NCI-H526 treated with DMSO at 0.1 percent for 48 hours (cell line): ENCODE data around the gene MCTS1.
"Not testable (repeated sequence)": the region's sequence is repeated elsewhere in the genome, so short reads cannot be mapped to it uniquely, and the experiment has no call there.

Source experiments
- DNase-seq: peaks from one replicate; lab custom pipeline; 2025; lab: John Stamatoyannopoulos, UW

The MCTS1 gene

GRCh38 chrX:120603707-120604360 is at the start of gene MCTS1:
Gene MCTS1, plus strand, starts transcription at chrX:120604101. Its CDS starts 136 bp downstream, at chrX:120604237.
- DNase-seq, result peak; percentile 91

- no peak for DNase-seq
These were observed 47.6 kb upstream of the MCTS1 start for GRCh38 chrX:120556251-120556650.

- DNase-seq, result peak; percentile 4
These were observed 44.1 kb upstream of the MCTS1 start for GRCh38 chrX:120559804-120560203.

- no peak for DNase-seq
These were observed 43.5 kb upstream of the MCTS1 start for GRCh38 chrX:120560405-120560841.

GRCh38 chrX:120560842-120561633 is 42.9 kb upstream of the MCTS1 start, which contains the start of gene CUL4B:
Gene CUL4B, minus strand, starts transcription at chrX:120560962. Its CDS starts 324 bp downstream, at chrX:120560638.
- DNase-seq, result peak; percentile 79

- no peak for DNase-seq
These were observed 42.0 kb upstream of the MCTS1 start for GRCh38 chrX:120561634-120562568.

- no peak for DNase-seq
These were observed 41.4 kb upstream of the MCTS1 start for GRCh38 chrX:120562569-120562926.

- no peak for DNase-seq
These were observed 39.0 kb upstream of the MCTS1 start for GRCh38 chrX:120564925-120565324.

- no peak for DNase-seq
These were observed 37.1 kb upstream of the MCTS1 start for GRCh38 chrX:120566817-120567216.

GRCh38 chrX:120568035-120568434 is 35.9 kb upstream of the MCTS1 start:
- DNase-seq, result no peak

GRCh38 chrX:120568609-120569008 is 35.3 kb upstream of the MCTS1 start:
- DNase-seq, result no peak

- no peak for DNase-seq
These were observed 33.8 kb upstream of the MCTS1 start for GRCh38 chrX:120570011-120570600.

GRCh38 chrX:120573806-120574205 is 30.1 kb upstream of the MCTS1 start:
- DNase-seq, result not testable (repeated sequence)

- DNase-seq, result no peak
These were observed 28.4 kb upstream of the MCTS1 start for GRCh38 chrX:120575379-120576114.

- DNase-seq, result no peak
These were observed 18.2 kb upstream of the MCTS1 start for GRCh38 chrX:120585702-120586101.

GRCh38 chrX:120604361-120604782 is 471 bp downstream of the MCTS1 start:
- DNase-seq, result no peak

GRCh38 chrX:120612086-120612485 is 8.2 kb downstream of the MCTS1 start:
- no peak for DNase-seq

- DNase-seq, result no peak
These were observed 10.9 kb downstream of the MCTS1 start for GRCh38 chrX:120614816-120615215.

- DNase-seq, result no peak
These were observed 14.2 kb downstream of the MCTS1 start for GRCh38 chrX:120617996-120618630.

- DNase-seq, result no peak
These were observed 21.5 kb downstream of the MCTS1 start for GRCh38 chrX:120625371-120625770.
